GM12875 (cell line): ENCODE results near the gene CCDC106.

Source experiments
- H3K4me3 ChIP-seq: one replicate; pipeline ENCODE4 v1.5.1; 2011; ENCODE audit warnings: low read depth, low read length, control low read depth
- TF ChIP-seq, protein P1 (sequence below): IDR thresholded peaks from 2 replicates; pipeline ENCODE4 v1.5.1; 2011; ENCODE audit warnings: low read depth, mild to moderate bottlenecking, control low read depth, inconsistent platforms, low read length, moderate library complexity, borderline replicate concordance; ENCODE audit not compliant: insufficient read depth

The CCDC106 gene

DNA sequence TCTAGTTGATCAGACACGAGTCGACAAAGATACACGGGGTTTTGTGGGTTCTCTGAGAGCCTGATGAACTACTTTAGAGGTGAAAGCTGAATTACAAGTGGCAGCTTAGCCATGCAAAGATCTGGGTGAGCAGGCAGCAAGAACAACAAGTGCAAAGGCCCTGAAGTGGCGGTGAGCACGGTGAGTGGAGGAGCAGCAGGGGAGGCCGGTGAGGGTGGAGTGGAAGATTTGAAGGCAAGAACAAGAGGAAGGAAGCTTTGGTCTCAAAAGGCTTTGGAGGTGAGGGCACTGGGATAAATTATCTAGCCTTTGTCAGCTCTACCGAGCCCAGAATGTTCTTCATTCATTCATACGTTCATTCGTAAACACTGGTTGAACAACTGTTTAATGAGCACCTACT is 41.2 kb upstream of the CCDC106 start:
- H3K4me3 ChIP-seq, result peak overlapping the region; percentile 85
- TF ChIP-seq, protein P1, sequence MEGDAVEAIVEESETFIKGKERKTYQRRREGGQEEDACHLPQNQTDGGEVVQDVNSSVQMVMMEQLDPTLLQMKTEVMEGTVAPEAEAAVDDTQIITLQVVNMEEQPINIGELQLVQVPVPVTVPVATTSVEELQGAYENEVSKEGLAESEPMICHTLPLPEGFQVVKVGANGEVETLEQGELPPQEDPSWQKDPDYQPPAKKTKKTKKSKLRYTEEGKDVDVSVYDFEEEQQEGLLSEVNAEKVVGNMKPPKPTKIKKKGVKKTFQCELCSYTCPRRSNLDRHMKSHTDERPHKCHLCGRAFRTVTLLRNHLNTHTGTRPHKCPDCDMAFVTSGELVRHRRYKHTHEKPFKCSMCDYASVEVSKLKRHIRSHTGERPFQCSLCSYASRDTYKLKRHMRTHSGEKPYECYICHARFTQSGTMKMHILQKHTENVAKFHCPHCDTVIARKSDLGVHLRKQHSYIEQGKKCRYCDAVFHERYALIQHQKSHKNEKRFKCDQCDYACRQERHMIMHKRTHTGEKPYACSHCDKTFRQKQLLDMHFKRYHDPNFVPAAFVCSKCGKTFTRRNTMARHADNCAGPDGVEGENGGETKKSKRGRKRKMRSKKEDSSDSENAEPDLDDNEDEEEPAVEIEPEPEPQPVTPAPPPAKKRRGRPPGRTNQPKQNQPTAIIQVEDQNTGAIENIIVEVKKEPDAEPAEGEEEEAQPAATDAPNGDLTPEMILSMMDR, result no peak

DNA sequence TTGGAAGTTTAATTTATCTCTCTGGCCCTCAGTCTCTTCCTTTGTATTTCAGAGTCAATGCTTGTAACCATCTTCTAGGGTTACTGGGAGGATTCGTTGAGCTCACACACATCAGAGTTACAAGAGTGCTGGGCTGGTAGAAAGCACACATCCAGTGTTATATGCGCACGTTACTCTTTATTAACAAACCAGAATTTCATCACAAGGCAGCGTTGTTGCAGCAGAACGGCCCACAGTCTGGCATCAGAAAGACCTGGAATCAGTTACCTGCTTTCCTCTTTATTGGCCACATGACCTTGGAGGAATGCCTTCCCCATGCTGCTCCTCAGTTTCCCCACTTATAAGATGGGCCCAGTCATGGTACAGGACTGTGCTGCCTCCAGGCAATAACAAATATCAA is 38.7 kb upstream of the CCDC106 start:
- TF ChIP-seq, protein P1, result no peak
- no peak overlapping the region for H3K4me3 ChIP-seq

DNA sequence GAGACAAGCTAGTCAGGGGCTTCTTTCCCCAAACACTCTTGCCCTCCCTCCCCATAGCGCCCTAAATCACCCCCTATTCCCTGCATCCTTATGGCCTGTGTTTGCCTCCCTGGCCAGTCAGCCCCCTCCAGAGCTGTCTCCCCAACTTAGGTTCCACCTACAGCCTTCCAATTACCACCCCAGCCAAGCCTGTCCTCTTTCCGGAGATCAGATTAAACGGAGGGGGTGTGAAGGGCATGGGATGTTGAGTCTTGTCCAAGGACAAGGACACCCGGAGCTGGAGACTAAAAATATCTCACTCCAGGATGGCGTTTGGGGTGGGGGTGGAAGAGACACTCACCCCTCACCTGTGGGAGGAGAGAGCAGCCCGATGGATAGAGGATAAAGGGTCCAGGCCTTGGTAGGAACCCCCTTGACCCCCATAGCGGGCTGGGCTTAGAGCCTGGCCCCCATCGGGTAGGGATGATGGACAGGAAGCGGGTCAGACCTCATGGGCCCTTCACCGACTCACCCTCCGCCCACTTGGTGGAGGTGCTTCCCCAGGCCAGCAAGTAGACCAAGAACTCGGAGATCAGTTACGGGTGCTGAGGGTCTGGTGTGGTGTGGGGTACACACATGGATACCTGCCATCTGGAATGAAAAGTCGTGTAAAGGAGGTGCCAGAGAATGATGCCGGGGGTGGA is 36.6 kb upstream of the CCDC106 start:
- TF ChIP-seq, protein P1, result no peak
- H3K4me3 ChIP-seq, result no peak overlapping the region

DNA sequence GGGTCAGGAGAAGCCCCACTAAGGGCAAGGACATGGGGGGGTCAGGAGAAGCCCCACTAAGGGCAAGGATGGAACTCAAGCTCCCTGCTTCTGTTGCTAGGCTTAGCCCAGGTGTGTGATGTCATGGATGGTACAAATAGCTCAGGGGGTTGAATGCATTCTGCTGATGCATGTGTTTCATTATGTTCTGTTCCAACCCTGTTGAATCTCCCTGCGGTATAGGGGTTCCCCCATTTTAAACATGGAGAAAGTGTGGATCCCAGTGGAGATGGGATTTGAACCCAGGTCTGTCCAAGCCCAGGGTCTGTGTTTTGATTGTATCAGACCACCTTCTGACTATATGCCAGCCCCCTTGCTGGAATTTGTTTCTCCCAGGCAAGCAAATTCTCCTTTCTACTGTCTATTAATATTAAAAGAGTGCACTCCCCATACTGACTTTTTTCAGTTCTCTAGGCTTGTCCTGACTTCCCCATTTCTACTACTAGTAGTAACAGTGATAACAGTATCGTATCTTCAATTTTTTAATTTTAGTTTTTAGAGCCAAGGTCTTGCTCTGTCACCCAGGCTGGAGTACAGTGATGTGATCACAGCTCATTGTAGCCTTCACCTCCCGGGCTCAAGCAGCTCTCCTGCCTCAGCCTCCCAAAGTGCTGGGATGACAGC is 35.9 kb upstream of the CCDC106 start:
- TF ChIP-seq, protein P1, result no peak
- no peak overlapping the region for H3K4me3 ChIP-seq

DNA sequence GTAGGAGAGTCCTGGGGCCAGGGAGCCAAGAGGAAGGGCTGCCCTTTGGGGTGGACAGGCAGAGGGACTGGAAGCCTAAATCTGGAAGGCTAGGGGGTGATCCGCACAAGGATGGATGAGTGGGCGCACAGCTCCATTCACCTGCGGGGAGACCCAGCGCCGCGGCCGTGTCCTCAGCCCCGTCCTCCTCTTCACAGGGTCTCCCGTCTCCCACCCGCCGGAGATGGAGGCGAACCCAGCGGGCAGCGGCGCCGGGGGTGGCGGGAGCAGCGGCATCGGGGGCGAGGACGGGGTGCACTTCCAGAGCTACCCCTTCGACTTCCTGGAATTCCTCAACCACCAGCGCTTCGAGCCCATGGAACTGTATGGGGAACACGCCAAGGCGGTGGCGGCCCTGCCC is 34.6 kb upstream of the CCDC106 start:
- no peak overlapping the region for H3K4me3 ChIP-seq
- TF ChIP-seq, protein P1, result no peak

DNA sequence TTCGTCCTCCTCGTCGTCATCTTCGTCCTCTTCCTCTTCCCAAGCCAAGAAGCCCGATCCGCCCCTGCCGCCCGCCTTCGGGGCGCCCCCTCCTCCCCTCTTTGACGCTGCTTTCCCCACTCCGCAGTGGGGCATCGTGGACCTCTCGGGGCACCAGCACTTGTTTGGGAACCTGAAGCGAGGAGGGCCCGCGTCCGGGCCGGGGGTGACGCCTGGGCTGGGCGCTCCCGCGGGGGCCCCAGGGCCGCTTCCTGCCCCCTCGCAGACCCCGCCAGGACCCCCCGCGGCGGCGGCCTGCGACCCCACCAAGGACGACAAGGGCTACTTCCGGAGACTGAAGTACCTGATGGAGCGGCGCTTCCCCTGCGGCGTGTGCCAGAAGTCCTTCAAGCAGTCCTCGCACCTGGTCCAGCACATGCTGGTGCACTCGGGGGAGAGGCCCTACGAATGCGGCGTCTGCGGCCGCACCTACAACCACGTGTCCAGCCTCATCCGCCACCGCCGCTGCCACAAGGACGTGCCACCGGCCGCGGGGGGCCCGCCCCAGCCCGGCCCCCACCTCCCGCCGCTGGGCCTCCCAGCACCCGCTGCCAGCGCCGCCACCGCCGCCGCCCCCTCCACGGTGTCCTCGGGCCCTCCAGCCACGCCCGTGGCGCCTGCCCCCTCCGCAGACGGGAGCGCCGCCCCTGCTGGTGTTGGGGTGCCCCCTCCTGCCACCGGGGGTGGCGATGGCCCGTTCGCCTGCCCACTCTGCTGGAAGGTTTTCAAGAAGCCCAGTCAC is 33.9 kb upstream of the CCDC106 start:
- TF ChIP-seq, protein P1, result no peak
- no peak overlapping the region for H3K4me3 ChIP-seq
